GM12878 (cell line): ENCODE data around the gene RPL9. TPM values are rescaled to one million over a fixed set of nuclear protein-coding genes. Genes with fewer than 3 reads are reported as not detected.

Experiments used
- ATAC-seq: fragments of 200-7000 bp; cut with Tn5 transposase; 3 replicates; pipeline ENCODE4 v1.9.1; 2020; ENCODE audit warnings: mild to moderate bottlenecking, moderate library complexity
- BruUV-seq: library from RNA; stranded (reverse); fragments of 400-500 nt; replicated peaks from 2 replicates; lab custom pipeline; 2021; lab: Mats Ljungman, UMichigan
- CTCF ChIA-PET: fragments of 300-600 bp; sonication (Branson Sonifier 250); formaldehyde crosslinking; extraction: SDS; loops from one replicate; lab custom pipeline; 2021; ENCODE audit warnings: inconsistent platforms; lab: Yijun Ruan, JAX
- POLR2A ChIA-PET: fragments of 350-600 bp; formaldehyde crosslinking; extraction: SDS; loops from one replicate; lab custom pipeline; 2021; ENCODE audit warnings: inconsistent platforms; lab: Charles Lee
- RAD21 ChIA-PET: fragments of 300-600 bp; sonication (Branson Sonifier 250); formaldehyde crosslinking; loops from one replicate; lab custom pipeline; 2023; ENCODE audit warnings: antibody characterized with exemption; ENCODE audit not compliant: unreplicated experiment; lab: Charles Lee
- SMC1A ChIA-PET: fragments of 300-600 bp; sonication (Branson Sonifier 250); formaldehyde crosslinking; loops from one replicate; lab custom pipeline; 2023; ENCODE audit not compliant: unreplicated experiment, uncharacterized antibody; lab: Charles Lee
- DNase-seq: peaks from one replicate; pipeline ENCODE4 v3.0.0-alpha.2; 2011; ENCODE audit warnings: low read depth, low spot score
- FAIRE-seq: peaks from 3 replicates; lab custom pipeline; 2011; peaks lifted over from hg19 to GRCh38; lab: Jason Lieb, UNC
- H2AFZ ChIP-seq: 2 replicates; pipeline ENCODE4 v1.6.0; 2011; ENCODE audit warnings: low read depth, low read length, control low read depth; ENCODE audit not compliant: control insufficient read depth
- H3K27ac ChIP-seq: 2 replicates; pipeline ENCODE4 v1.5.1; 2011; ENCODE audit warnings: control low read depth; ENCODE audit not compliant: control insufficient read depth, insufficient read depth
- H3K27me3 ChIP-seq, 2 experiments: replicated peaks in 1 of 2; 2 replicates each; pipeline versions ENCODE4 v1.6.0 to v1.6.1; 2011; ENCODE audit warnings: low read length in 1 of 2; ENCODE audit not compliant: control insufficient read depth in 2 of 2, insufficient read depth in 2 of 2
- H3K36me3 ChIP-seq, 2 experiments: 2 replicates each; pipeline ENCODE4 v1.5.1; 2011; ENCODE audit warnings: low read length in 1 of 2; ENCODE audit not compliant: control insufficient read depth in 2 of 2, insufficient read depth in 2 of 2
- H3K4me1 ChIP-seq: 2 replicates; pipeline ENCODE4 v1.6.1; 2011; ENCODE audit warnings: mild to moderate bottlenecking, low read length, moderate library complexity, mixed read lengths; ENCODE audit not compliant: control insufficient read depth, insufficient read depth
- H3K4me2 ChIP-seq: 2 replicates; pipeline ENCODE4 v1.6.0; 2011; ENCODE audit warnings: control low read depth; ENCODE audit not compliant: control insufficient read depth, insufficient read depth
- H3K4me3 ChIP-seq: fragments of 200-600 bp; sonication (generic); 2 replicates; pipeline ENCODE4 v1.5.1; 2016
- H3K79me2 ChIP-seq: 2 replicates; pipeline ENCODE4 v1.6.0; 2011; ENCODE audit warnings: low read length; ENCODE audit not compliant: control insufficient read depth, insufficient read depth
- H3K9ac ChIP-seq: 2 replicates; pipeline ENCODE4 v1.8.0; 2011; ENCODE audit warnings: low read length, control low read depth, mixed read lengths; ENCODE audit not compliant: control insufficient read depth, insufficient read depth
- H3K9me3 ChIP-seq: replicated peaks from 3 replicates; pipeline ENCODE4 v1.5.1; 2011; ENCODE audit warnings: mild to moderate bottlenecking, low read length; ENCODE audit not compliant: control insufficient read depth, insufficient read depth
- H4K20me1 ChIP-seq: 2 replicates; pipeline ENCODE4 v1.6.0; 2011; ENCODE audit not compliant: control insufficient read depth, insufficient read depth
- ATF2 ChIP-seq: IDR thresholded peaks from 2 replicates; pipeline ENCODE4 v1.6.1; 2012; ENCODE audit warnings: low read length, inconsistent platforms
- CHD4 ChIP-seq: fragments of 200-600 bp; sonication (generic); IDR thresholded peaks from 2 replicates; pipeline ENCODE4 v1.6.1; 2016; ENCODE audit warnings: mild to moderate bottlenecking
- RFX5 ChIP-seq: IDR thresholded peaks from 2 replicates; pipeline ENCODE4 v1.6.1; 2011; ENCODE audit warnings: low read depth, low read length, improper control_type of control experiment
- TBL1XR1 ChIP-seq: IDR thresholded peaks from 2 replicates; pipeline ENCODE4 v1.6.1; 2012; ENCODE audit warnings: low read depth, low read length, improper control_type of control experiment
- ZNF24 ChIP-seq: fragments of 450-650 bp; IDR thresholded peaks from 2 replicates; pipeline ENCODE4 v1.6.1; 2017; ENCODE audit warnings: antibody characterized with exemption, mild to moderate bottlenecking
- ZNF592 ChIP-seq: fragments of 450-650 bp; IDR thresholded peaks from 2 replicates; pipeline ENCODE4 v1.6.1; 2017; ENCODE audit warnings: mild to moderate bottlenecking, moderate library complexity
- WGBS: methylation state at CpG from one replicate; pipeline ENCODE4 v1.1.6; 2016; ENCODE audit warnings: low lambda C conversion rate; ENCODE audit not compliant: insufficient replicate concordance, insufficient coverage; ENCODE audit errors: missing lambda C conversion rate; 5-methylcytosine and 5-hydroxymethylcytosine counted together
- in situ Hi-C: fragments of 300-500 bp; cut with MboI; formaldehyde crosslinking; loops from 9 replicates; pipeline ENCODE4 v1.14.3; 2018; ENCODE audit warnings: mixed read lengths
- intact Hi-C: fragments of 100-400 bp; cut with micrococcal nuclease; formaldehyde crosslinking; loops from one replicate; pipeline ENCODE4 v1.14.2; 2022; ENCODE audit not compliant: unreplicated experiment
- polyA plus RNA-seq, 11 experiments: library from polyadenylated mRNA; depleted of rRNA in 4 of 11; unstranded in 6 of 11; stranded (reverse) in 5 of 11; fragments of >200 nt; fragmentation: Nextera tagmentation in 4 of 11; fragmentation: Illumina TruSeq in 1 of 11; extraction: Ambion mirVana in 4 of 11; extraction: Trizol in 1 of 11; gene quantifications; 1 replicate in 1 of 11; 2 replicates in 10 of 11; pipeline versions ENCODE4 v1.2.1 to v1.2.3, GENCODE V29; 2011 to 2016; ENCODE audit warnings: inconsistent platforms in 2 of 11, missing spikeins in 2 of 11, low read depth in 1 of 11
- total RNA-seq, 4 experiments: library from RNA; depleted of rRNA in 3 of 4; stranded (reverse); fragments of >200 nt in 3 of 4; fragmentation: Illumina TruSeq in 1 of 4; extraction: Trizol in 1 of 4; gene quantifications; 2 replicates each; pipeline versions ENCODE4 v1.2.1 to v1.2.3, GENCODE V29; 2013 to 2021
- TF ChIP-seq, protein P1 (sequence below): fragments of 150-350 bp; IDR thresholded peaks from 2 replicates; pipeline ENCODE4 v1.6.1; 2014; ENCODE audit warnings: mild to moderate bottlenecking, low read depth, low read length

Gene RPL9
- total and polyA plus RNA-seq, 10 of the 15 experiments (the other 5 are each of a cell fraction or from before 2014, with no cell fraction given): 1,006 to 4,767 (median 2,910) TPM

DNA sequence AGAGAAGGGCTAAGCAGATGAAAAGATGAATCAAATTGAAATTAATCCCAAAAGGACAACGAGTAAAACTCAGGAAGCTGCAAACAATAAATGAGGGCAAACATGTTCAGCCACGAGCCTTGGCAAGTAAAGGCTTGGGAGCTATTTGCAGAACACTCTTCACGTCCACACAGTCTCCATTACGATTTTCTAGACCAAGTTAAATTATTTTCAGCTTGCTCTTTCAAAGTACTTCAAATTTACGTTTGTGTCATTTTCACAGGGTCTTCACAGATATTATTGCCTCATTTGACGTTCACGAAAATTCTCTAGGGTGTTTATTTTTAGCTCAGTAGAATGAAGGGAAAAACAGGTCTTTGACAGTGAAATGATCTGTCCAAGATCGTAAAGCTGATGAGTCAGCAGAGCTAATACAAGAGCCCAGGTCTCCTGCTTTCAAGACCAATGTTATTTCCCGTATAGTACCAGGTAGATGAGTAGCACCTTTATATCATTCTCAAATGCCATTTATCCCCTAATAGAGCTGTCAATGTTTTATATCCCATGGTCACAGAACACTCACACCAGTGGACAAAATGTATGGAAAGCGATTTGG is 31.1 kb downstream of the RPL9 start:
- POLR2A ChIA-PET: interaction anchor here (0.7 kb wide), 1 partner anchor 246 kb away, joined by 3 read pairs; no protein-coding TSS in a partner anchor

DNA sequence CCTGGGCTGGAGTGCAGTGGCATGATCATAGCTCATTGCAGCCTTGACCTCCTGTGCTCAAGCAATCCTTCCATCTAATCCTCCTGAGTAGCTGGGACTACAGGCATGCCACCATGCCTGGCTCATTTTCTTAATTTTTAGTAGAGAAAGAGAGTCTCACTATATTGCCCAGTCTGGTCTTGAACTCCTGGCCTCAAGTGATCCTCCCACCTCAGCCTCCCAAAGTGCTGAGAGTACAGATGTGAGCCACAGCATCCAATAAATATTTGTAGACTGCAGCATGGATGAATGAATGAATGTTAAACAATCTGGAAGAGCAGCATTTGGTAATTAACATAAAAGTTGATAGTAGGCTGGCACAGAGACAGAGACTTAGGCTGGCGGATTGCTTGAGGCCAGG is 32.0 kb downstream of the RPL9 start:
- H3K27me3 ChIP-seq: no peaks in the 10 kb centered on the region; a peak in 1 of 4 replicates
- no TSS peak for BruUV-seq
- no peak overlapping the region for H3K9ac ChIP-seq
- no peak overlapping the region for H2AFZ ChIP-seq
- intact Hi-C loops: no loop called here
- WGBS: 100% methylated on average over 1 of the region's 1 CpG
- ChIA-PET POLR2A (no interaction called here), CTCF (interaction anchor here (2.5 kb wide), 1 partner anchor 10 kb away, joined by 7 read pairs; no protein-coding TSS in a partner anchor), SMC1A (no interaction called here), RAD21 (interaction anchor here (0.7 kb wide), 1 partner anchor 542 kb away, joined by 3 read pairs; no protein-coding TSS in a partner anchor)
- H3K9me3 ChIP-seq: no peaks in the 10 kb centered on the region
- no peak for ATAC-seq
- no peaks in the 10 kb centered on the region for H3K79me2 ChIP-seq
- DNase-seq: no peak
- in situ Hi-C loops: loop anchor here (25.0 kb wide), 1 partner anchor 514 kb away; no protein-coding TSS in a partner anchor
- H3K4me2 ChIP-seq: no peak overlapping the region
- H3K4me1 ChIP-seq: no peaks in the 10 kb centered on the region
- no peaks in the 10 kb centered on the region for H4K20me1 ChIP-seq
- H3K27ac ChIP-seq: no peak overlapping the region
- no peak for FAIRE-seq
- H3K4me3 ChIP-seq: no peak overlapping the region
- no peaks in the 10 kb centered on the region for H3K36me3 ChIP-seq
- TF ChIP-seq CHD4 (no peak), TBL1XR1 (no peak), ATF2 (no peak), ZNF592 (no peak), ZNF24 (no peak)

More for the DNA sequence above, 31.1 kb downstream of the RPL9 start:
- Histone ChIP-seq H4K20me1 (no peaks in the 10 kb centered on the region), H3K9me3 (no peaks in the 10 kb centered on the region), H3K4me2 (no peak overlapping the region), H3K27me3 (no peaks in the 10 kb centered on the region; a peak in 1 of 4 replicates), H3K27ac (no peak overlapping the region), H2AFZ (no peak overlapping the region), H3K9ac (no peak overlapping the region), H3K36me3 (no peaks in the 10 kb centered on the region), H3K79me2 (no peaks in the 10 kb centered on the region), H3K4me3 (no peak overlapping the region), H3K4me1 (no peaks in the 10 kb centered on the region)
- ChIA-PET RAD21 (interaction anchor here (0.9 kb wide), 1 partner anchor 10 kb away, joined by 3 read pairs; no protein-coding TSS in a partner anchor), CTCF (interaction anchor here (1.1 to 2.5 kb wide), 3 partner anchors 9 to 17 kb away, joined by 3 to 7 read pairs (median 4); no protein-coding TSS in a partner anchor), SMC1A (interaction anchor here (1.0 to 1.1 kb wide), 2 partner anchors 14 to 87 kb away, joined by 3 read pairs; no protein-coding TSS in a partner anchor)
- TF ChIP-seq, protein P1, sequence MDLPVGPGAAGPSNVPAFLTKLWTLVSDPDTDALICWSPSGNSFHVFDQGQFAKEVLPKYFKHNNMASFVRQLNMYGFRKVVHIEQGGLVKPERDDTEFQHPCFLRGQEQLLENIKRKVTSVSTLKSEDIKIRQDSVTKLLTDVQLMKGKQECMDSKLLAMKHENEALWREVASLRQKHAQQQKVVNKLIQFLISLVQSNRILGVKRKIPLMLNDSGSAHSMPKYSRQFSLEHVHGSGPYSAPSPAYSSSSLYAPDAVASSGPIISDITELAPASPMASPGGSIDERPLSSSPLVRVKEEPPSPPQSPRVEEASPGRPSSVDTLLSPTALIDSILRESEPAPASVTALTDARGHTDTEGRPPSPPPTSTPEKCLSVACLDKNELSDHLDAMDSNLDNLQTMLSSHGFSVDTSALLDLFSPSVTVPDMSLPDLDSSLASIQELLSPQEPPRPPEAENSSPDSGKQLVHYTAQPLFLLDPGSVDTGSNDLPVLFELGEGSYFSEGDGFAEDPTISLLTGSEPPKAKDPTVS: no peak
- TF ChIP-seq RFX5: no peak
- intact Hi-C loops (no loop called here), in situ Hi-C loops (loop anchor here (25.0 kb wide), 1 partner anchor 515 kb away; no protein-coding TSS in a partner anchor)
- WGBS: 14% methylated on average over 10 of the region's 10 CpGs
- DNase-seq: no peak
- no peak for ATAC-seq
- BruUV-seq: no TSS peak
- FAIRE-seq: no peak
